ENCODE results near the gene KMT5C. TPM values are rescaled to one million over a fixed set of nuclear protein-coding genes. Genes with fewer than 3 reads are reported as not detected.

KMT5C gene
- total RNA-seq, 4 donors from 2014 or later, result 27.8 to 80.8 (median 31.3) TPM

GRCh38 chr19:55353356-55353802 lies 13.7 kb downstream of the KMT5C start:
- Histone ChIP-seq H3K9me3 (no peaks in the 10 kb centered on the region), H3K4me1 (peaks cover 17 to 39% (median 19%) of the 10 kb centered on the region in 4 donors), H3K4me3 (peak overlapping the region; percentile 1 to 50 (median 27)), H3K36me3 (no peaks in the 10 kb centered on the region), H3K27me3 (peaks cover 63% of the 10 kb centered on the region), H3K27ac (peak overlapping the region in 3 of 4 donors; percentile 1 to 64 (median 50))
- 5% methylated on average over 23 of the region's 24 CpGs; no CpG with 5 or more reads in 1 of the 2 donors for WGBS, 2 donors (ENCODE audit: low coverage in 1 of 2)
- DNase-seq, result no peak
- in situ Hi-C loops (cut with MboI; ENCODE audit: low pct_ligation_motif_present in 1 of 4, low pct_unique_long_range_greater_than_20kb in 1 of 4, low sequenced_read_pairs in 3 of 4) (no loop called here), intact Hi-C loops (cut with DNase I; ENCODE audit: low total_unique reads) (no loop called here)
- TF ChIP-seq POLR2A (IDR thresholded peaks at IDR 0.05) (no peak), POLR2AphosphoS5 (IDR thresholded peaks at IDR 0.05) (no peak), EP300 (IDR thresholded peaks at IDR 0.05; ENCODE audit: low read depth) (no peak)
- TF ChIP-seq, protein P1, sequence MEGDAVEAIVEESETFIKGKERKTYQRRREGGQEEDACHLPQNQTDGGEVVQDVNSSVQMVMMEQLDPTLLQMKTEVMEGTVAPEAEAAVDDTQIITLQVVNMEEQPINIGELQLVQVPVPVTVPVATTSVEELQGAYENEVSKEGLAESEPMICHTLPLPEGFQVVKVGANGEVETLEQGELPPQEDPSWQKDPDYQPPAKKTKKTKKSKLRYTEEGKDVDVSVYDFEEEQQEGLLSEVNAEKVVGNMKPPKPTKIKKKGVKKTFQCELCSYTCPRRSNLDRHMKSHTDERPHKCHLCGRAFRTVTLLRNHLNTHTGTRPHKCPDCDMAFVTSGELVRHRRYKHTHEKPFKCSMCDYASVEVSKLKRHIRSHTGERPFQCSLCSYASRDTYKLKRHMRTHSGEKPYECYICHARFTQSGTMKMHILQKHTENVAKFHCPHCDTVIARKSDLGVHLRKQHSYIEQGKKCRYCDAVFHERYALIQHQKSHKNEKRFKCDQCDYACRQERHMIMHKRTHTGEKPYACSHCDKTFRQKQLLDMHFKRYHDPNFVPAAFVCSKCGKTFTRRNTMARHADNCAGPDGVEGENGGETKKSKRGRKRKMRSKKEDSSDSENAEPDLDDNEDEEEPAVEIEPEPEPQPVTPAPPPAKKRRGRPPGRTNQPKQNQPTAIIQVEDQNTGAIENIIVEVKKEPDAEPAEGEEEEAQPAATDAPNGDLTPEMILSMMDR (IDR thresholded peaks at IDR 0.05), result no peak

- Histone ChIP-seq H3K9me3 (no peaks in the 10 kb centered on the region), H3K4me3 (peak overlapping the region; percentile 1 to 50 (median 27)), H3K4me1 (peaks cover 17 to 39% (median 19%) of the 10 kb centered on the region in 4 donors), H3K36me3 (no peaks in the 10 kb centered on the region), H3K27ac (peak overlapping the region in 3 of 4 donors; percentile 1 to 64 (median 50)), H3K27me3 (peaks cover 63% of the 10 kb centered on the region)
- TF ChIP-seq, protein P1 (IDR thresholded peaks at IDR 0.05), result no peak
- TF ChIP-seq EP300 (IDR thresholded peaks at IDR 0.05; ENCODE audit: low read depth) (no peak), POLR2AphosphoS5 (IDR thresholded peaks at IDR 0.05) (peak; percentile 41 to 61 (median 60)), POLR2A (IDR thresholded peaks at IDR 0.05) (peak; percentile 55)
- DNase-seq, result peak; percentile 86
- in situ Hi-C loops (cut with MboI; ENCODE audit: low pct_ligation_motif_present in 1 of 4, low pct_unique_long_range_greater_than_20kb in 1 of 4, low sequenced_read_pairs in 3 of 4), result no loop called here
- 1% methylated on average over 30 of the region's 72 CpGs; no CpG with 5 or more reads in 1 of the 2 donors for WGBS, 2 donors (ENCODE audit: low coverage in 1 of 2)
- intact Hi-C loops (cut with DNase I; ENCODE audit: low total_unique reads), result no loop called here
Measured at GRCh38 chr19:55353803-55354697, 14.4 kb downstream of the KMT5C start.

DNA sequence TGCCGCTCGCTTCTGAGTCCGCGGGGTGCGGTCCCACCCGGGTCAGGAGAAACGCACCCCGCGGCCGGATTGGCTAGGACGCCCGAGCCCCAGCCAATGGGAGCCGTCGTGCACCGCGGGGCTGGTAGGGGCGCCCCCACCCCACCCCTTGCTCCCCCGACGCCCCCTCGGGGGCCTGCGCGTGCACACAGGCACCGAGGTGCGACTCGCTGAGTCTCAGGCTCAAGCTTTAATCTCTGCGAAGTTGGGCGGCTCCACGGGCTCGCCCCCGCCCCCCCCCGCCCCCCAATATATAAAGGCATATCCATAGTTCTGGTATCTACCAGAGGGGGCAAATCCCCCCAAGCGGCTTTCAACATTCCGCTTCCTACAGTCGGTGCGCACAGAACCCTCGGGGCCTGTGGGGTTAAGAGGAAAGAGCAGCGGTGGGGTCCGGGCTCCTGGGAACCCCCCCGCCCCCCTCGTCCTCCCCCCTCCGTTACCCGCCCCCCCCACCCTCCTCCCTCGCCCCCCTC lies 15.1 kb downstream of the KMT5C start, which contains the start of gene COX6B2:
Gene COX6B2, minus strand, starts transcription at position 22 of the 515 bp plus-strand sequence. CDS start 198 bp downstream, outside the sequence.
- peak within 1 kb of the TSS; percentile 1 to 50 (median 27) for H3K4me3 ChIP-seq
- no peak for DNase-seq
- H3K9me3 ChIP-seq, result no peaks in the 10 kb centered on the region
- no peaks in the 10 kb centered on the region for H3K36me3 ChIP-seq
- in situ Hi-C loops (cut with MboI; ENCODE audit: low pct_ligation_motif_present in 1 of 4, low pct_unique_long_range_greater_than_20kb in 1 of 4, low sequenced_read_pairs in 3 of 4) (no loop called here), intact Hi-C loops (cut with DNase I; ENCODE audit: low total_unique reads) (no loop called here)
- H3K27ac ChIP-seq, result peak within 1 kb of the TSS in 3 of 4 donors; percentile 1 to 64 (median 50)
- H3K4me1 ChIP-seq, result peaks cover 17 to 39% (median 19%) of the 10 kb centered on the region in 4 donors
- 4% methylated on average over 18 of the region's 43 CpGs; no CpG with 5 or more reads in 1 of the 2 donors for WGBS, 2 donors (ENCODE audit: low coverage in 1 of 2)
- H3K27me3 ChIP-seq, result peaks cover 63% of the 10 kb centered on the region
- TF ChIP-seq, protein P1 (IDR thresholded peaks at IDR 0.05), result no peak
- TF ChIP-seq POLR2A (IDR thresholded peaks at IDR 0.05) (no peak), EP300 (IDR thresholded peaks at IDR 0.05; ENCODE audit: low read depth) (no peak), POLR2AphosphoS5 (IDR thresholded peaks at IDR 0.05) (no peak)
